HG03442 (cell line): ENCODE measurements around the gene CD248.

Experiments used
- ATAC-seq: cut with Tn5 transposase; IDR thresholded peaks from one replicate; pipeline ENCODE4 v1.9.1; 2021; ENCODE audit warnings: mild to moderate bottlenecking, moderate library complexity; ENCODE audit not compliant: unreplicated experiment

Gene CD248

GRCh38 chr11:66289548-66290329 lies 27.1 kb downstream of the CD248 start:
- peak; percentile 24 for ATAC-seq

GRCh38 chr11:66288671-66289547 lies 27.9 kb downstream of the CD248 start, which contains the start of gene YIF1A:
YIF1A (minus strand) TSS chr11:66289143; CDS start chr11:66288985, 158 bp downstream.
- ATAC-seq: peak; percentile 87

- ATAC-seq: no peak
Observed at GRCh38 chr11:66287889-66288670, 28.8 kb downstream of the CD248 start.

- no peak for ATAC-seq
Observed at GRCh38 chr11:66287211-66287888, 29.5 kb downstream of the CD248 start.

- ATAC-seq: no peak
Observed at GRCh38 chr11:66286699-66287098, 30.1 kb downstream of the CD248 start.

- no peak for ATAC-seq
Observed at GRCh38 chr11:66285250-66285947, 31.4 kb downstream of the CD248 start.

GRCh38 chr11:66284526-66285078 lies 32.2 kb downstream of the CD248 start:
- ATAC-seq: no peak

- ATAC-seq: no peak
Observed at GRCh38 chr11:66283461-66284105, 33.3 kb downstream of the CD248 start.

- peak; percentile 78 for ATAC-seq
Observed at GRCh38 chr11:66282468-66283455, 34.1 kb downstream of the CD248 start.

- ATAC-seq: no peak
Observed at GRCh38 chr11:66281776-66282467, 34.9 kb downstream of the CD248 start.

GRCh38 chr11:66281001-66281400 lies 35.8 kb downstream of the CD248 start:
- ATAC-seq: no peak

GRCh38 chr11:66280428-66280827 lies 36.4 kb downstream of the CD248 start:
- ATAC-seq: no peak

GRCh38 chr11:66279092-66279734 lies 37.6 kb downstream of the CD248 start:
- ATAC-seq: no peak

- ATAC-seq: no peak
Observed at GRCh38 chr11:66278363-66279091, 38.3 kb downstream of the CD248 start.

GRCh38 chr11:66277471-66278362 lies 39.1 kb downstream of the CD248 start, which contains the start of gene CNIH2:
CNIH2 (plus strand) TSS chr11:66278175; CDS start chr11:66278457, 282 bp downstream.
- no peak for ATAC-seq
